HEK293T (cell line): ENCODE measurements around the gene BBS9.

ENCODE experiments used
- CTCF ChIA-PET: fragments of 350-600 bp; formaldehyde crosslinking; extraction: SDS; loops from one replicate; lab custom pipeline; 2021; ENCODE audit warnings: antibody characterized with exemption, inconsistent platforms; lab: Yijun Ruan, JAX
- POLR2A ChIA-PET: fragments of 350-600 bp; formaldehyde crosslinking; extraction: SDS; loops from one replicate; lab custom pipeline; 2020; ENCODE audit warnings: antibody characterized with exemption, inconsistent platforms; lab: Yijun Ruan, JAX
- DNase-seq: peaks from one replicate; pipeline ENCODE4 v3.0.0; 2012; ENCODE audit warnings: mixed read lengths; ENCODE audit errors: extremely low spot score
- ARNT ChIP-seq: fragments of 450-650 bp; IDR thresholded peaks from 2 replicates; pipeline ENCODE4 v1.6.1; 2017; ENCODE audit warnings: mild to moderate bottlenecking
- BHLHE40 ChIP-seq: fragments of 450-650 bp; IDR thresholded peaks from 2 replicates; pipeline ENCODE4 v1.6.1; 2016; ENCODE audit warnings: mild to moderate bottlenecking, moderate library complexity, borderline replicate concordance
- CTBP1 ChIP-seq: fragments of 450-650 bp; IDR thresholded peaks from 2 replicates; pipeline ENCODE4 v1.6.1; 2016; ENCODE audit warnings: borderline replicate concordance
- ELF4 ChIP-seq: fragments of 450-650 bp; IDR thresholded peaks from 2 replicates; pipeline ENCODE4 v1.6.1; 2017; ENCODE audit warnings: antibody characterized with exemption
- FOXA1 ChIP-seq: fragments of 450-650 bp; IDR thresholded peaks from 2 replicates; pipeline ENCODE4 v1.6.1; 2016; ENCODE audit warnings: mild to moderate bottlenecking
- FOXK2 ChIP-seq: fragments of 450-650 bp; IDR thresholded peaks from 2 replicates; pipeline ENCODE4 v1.6.1; 2016; ENCODE audit warnings: mild to moderate bottlenecking
- FOXM1 ChIP-seq: fragments of 450-650 bp; IDR thresholded peaks from 2 replicates; pipeline ENCODE4 v1.6.1; 2017; ENCODE audit warnings: mild to moderate bottlenecking, borderline replicate concordance
- HDGF ChIP-seq: fragments of 450-650 bp; IDR thresholded peaks from 2 replicates; pipeline ENCODE4 v1.6.1; 2017; ENCODE audit warnings: antibody characterized with exemption, borderline replicate concordance
- L3MBTL2 ChIP-seq: fragments of 450-650 bp; conservative IDR thresholded peaks from 2 replicates; pipeline ENCODE4 v1.6.1; 2016; ENCODE audit warnings: mild to moderate bottlenecking
- LEF1 ChIP-seq: fragments of 450-650 bp; IDR thresholded peaks from 2 replicates; pipeline ENCODE4 v1.6.1; 2017; ENCODE audit warnings: mild to moderate bottlenecking, borderline replicate concordance
- NFRKB ChIP-seq: fragments of 450-650 bp; IDR thresholded peaks from 2 replicates; pipeline ENCODE4 v1.6.1; 2016; ENCODE audit warnings: mild to moderate bottlenecking, moderate library complexity
- SP1 ChIP-seq: fragments of 450-650 bp; IDR thresholded peaks from 2 replicates; pipeline ENCODE4 v1.6.1; 2017
- SUZ12 ChIP-seq: fragments of 450-650 bp; IDR thresholded peaks from 2 replicates; pipeline ENCODE4 v1.6.1; 2016; ENCODE audit warnings: mild to moderate bottlenecking
- TARDBP ChIP-seq: fragments of 450-650 bp; IDR thresholded peaks from 2 replicates; pipeline ENCODE4 v1.6.1; 2016
- ZNF384 ChIP-seq: fragments of 450-650 bp; IDR thresholded peaks from 2 replicates; pipeline ENCODE4 v1.6.1; 2016
- TF ChIP-seq, protein P1 (sequence below): fragments of 450-650 bp; IDR thresholded peaks from 2 replicates; pipeline ENCODE4 v1.6.1; 2016

BBS9 gene

DNA sequence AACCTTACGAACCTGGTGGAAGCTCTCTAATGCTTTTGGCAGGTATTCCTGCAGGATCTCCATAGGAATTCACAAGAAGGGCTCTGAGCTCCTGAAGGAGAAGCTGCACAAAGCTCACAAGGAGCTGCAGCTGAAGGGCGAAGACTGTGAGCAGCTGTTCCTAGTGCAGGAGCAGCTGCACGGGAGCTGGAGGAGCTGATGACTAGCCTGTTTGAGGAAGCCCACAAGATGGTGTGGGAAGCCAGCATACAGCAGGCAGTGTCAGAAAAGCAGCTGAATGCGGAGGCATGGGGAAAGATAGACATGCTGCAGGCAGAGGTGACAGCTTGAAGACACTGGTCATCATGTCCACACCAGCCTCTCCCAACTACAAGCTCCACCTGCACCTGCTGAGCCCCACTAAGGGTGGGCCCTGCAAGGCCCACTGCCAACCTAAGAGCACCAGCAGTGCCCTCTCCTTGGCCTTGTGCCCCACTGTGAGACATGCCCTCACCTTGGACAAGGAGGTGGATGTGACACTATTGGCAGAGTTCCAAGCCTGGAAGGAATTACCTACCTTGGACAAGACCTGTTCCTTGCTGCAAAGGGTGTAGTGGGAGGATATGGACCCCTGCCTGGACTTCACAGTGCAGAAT is 250.6 kb downstream of the BBS9 start:
- DNase-seq = no peak
- TF ChIP-seq SUZ12 (no peak), ZNF384 (no peak), TARDBP (no peak)
- CTCF ChIA-PET = no interaction called here
- POLR2A ChIA-PET = interaction anchor here (0.5 kb wide), 1 partner anchor 131 kb away, joined by 4 read pairs; no protein-coding TSS in a partner anchor

DNA sequence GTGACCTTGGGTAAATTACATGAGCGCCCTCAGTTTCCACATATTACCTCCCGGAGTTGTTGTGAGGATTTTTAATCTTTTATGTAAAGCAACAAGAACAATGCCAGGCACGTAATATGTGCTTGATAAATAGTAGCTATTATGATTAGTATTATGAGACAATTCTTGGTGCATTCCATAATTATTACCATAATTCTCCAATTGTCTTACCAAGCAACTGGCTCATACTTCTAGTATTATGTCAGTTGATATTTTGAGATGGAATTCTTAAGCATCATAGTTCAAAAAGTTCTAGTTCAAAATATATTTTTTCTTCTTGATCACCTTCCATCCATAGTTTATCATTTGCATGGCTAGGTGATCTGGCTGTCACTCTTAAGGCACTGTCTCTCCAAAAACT is 259.0 kb downstream of the BBS9 start:
- ChIA-PET POLR2A (no interaction called here), CTCF (interaction anchor here (0.6 kb wide), 1 partner anchor 53 kb away, joined by 4 read pairs; no protein-coding TSS in a partner anchor)
- DNase-seq = no peak
- TF ChIP-seq FOXA1 (no peak), SUZ12 (no peak)

DNA sequence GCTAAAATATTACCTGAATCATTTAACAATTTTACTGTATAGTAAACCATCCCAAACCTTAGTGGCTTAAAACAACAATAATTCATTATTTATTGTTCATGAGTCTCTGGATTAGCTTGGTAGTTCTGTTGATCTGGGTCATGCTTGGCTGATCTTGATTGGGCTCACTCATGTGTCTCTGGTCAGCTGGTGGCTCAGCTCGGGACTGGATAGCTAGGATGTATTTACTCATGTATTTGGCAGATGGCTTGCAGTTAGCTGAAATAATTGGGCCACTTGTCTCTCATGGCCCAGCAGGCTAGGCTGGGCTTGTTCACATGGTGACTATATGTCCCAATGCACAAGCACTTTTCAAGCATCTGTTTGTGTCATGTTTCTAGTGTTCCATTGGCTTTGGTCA is 262.8 kb downstream of the BBS9 start:
- ChIA-PET CTCF (no interaction called here), POLR2A (no interaction called here)
- no peak for TF ChIP-seq TARDBP
- TF ChIP-seq, protein P1, sequence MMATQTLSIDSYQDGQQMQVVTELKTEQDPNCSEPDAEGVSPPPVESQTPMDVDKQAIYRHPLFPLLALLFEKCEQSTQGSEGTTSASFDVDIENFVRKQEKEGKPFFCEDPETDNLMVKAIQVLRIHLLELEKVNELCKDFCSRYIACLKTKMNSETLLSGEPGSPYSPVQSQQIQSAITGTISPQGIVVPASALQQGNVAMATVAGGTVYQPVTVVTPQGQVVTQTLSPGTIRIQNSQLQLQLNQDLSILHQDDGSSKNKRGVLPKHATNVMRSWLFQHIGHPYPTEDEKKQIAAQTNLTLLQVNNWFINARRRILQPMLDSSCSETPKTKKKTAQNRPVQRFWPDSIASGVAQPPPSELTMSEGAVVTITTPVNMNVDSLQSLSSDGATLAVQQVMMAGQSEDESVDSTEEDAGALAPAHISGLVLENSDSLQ = no peak
- TF ChIP-seq HDGF = no peak
- DNase-seq = no peak

DNA sequence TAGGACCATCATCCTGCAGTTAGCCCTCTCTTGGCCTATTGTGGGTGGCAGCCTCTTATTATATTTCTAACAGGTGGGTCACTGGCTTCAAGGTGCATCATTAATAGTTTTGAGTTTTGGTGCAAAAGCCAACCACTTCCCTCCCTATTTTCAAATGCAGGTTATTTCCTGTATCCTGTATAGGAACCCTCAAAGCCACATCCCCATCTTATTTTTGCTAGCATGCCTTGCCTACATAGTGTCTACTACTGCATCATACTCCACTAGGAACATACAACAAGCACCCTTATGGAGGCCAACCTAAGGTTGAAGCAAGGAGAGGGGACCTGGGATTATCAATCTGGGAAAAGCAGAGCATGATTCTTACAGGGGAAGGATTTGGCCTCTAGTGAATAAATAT is 264.4 kb downstream of the BBS9 start:
- TF ChIP-seq ZNF384 (no peak), CTBP1 (no peak), NFRKB (no peak), BHLHE40 (no peak), HDGF (no peak)
- POLR2A ChIA-PET = no interaction called here
- CTCF ChIA-PET = no interaction called here
- no peak for DNase-seq

DNA sequence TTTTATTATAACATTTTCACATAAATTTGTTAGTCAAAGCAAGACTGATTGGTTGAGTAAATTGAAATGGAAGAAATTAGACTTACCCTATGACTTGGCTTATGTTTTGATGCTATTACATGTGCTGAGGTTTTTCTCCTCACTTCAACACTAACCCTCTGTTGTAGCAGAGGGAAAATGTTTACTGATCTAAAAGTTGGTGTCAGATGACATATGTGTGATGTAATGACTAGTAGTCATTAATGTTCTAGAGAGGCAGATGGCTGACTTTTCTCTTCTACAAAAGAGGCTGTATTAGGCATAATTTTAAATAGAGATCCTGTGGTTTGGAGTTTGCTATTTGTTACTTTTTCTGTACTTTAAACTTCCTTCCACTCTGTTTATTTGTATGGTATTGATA is 266.0 kb downstream of the BBS9 start:
- DNase-seq = no peak
- TF ChIP-seq ELF4 = no peak
- TF ChIP-seq BHLHE40 = no peak
- no peak for TF ChIP-seq HDGF
- TF ChIP-seq TARDBP = no peak
- no peak for TF ChIP-seq L3MBTL2
- TF ChIP-seq SP1 = no peak
- TF ChIP-seq SUZ12 = no peak
- TF ChIP-seq FOXK2 = no peak
- TF ChIP-seq FOXM1 = no peak
- TF ChIP-seq CTBP1 = no peak
- TF ChIP-seq ZNF384 = no peak
- TF ChIP-seq, protein P1 = no peak
- TF ChIP-seq FOXA1 = no peak
- TF ChIP-seq ARNT = no peak
- no peak for TF ChIP-seq LEF1
- TF ChIP-seq NFRKB = no peak
- CTCF ChIA-PET = no interaction called here
- POLR2A ChIA-PET = no interaction called here

DNA sequence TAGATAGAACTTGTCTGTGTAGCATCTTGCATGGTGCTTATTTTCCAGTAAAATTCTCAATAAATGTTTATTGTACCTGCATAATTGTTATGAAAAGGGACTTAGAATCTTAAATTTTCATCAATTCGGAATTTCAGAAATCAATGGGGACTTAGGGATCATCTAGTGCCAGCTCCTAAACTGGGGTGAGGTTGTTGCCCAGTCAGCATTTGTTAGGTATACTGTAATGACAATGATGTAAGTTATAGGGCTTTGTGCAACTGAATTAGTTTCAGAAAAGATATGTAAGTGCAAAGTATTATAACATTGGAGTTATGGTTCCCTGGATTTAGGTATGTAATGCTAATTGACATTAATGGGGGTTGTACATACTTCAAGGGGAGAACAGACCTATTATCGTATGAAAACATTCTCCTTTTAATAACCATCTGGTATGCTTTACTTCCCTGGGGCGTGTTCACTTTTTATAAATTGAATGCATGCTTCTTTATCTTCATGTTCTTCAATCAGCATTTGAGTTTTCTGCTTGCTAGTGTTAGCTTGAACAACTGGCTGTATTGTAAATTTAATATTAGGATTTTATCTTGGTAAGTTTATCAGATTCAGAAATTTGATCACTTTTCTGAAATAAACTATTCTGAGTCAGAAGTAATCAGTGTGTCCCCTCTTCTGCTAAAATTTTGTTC is 270.3 kb downstream of the BBS9 start:
- CTCF ChIA-PET = no interaction called here
- no peak for TF ChIP-seq BHLHE40
- no peak for TF ChIP-seq LEF1
- TF ChIP-seq FOXA1 = no peak
- no peak for TF ChIP-seq SUZ12
- no peak for TF ChIP-seq L3MBTL2
- TF ChIP-seq ARNT = no peak
- no peak for TF ChIP-seq ZNF384
- TF ChIP-seq CTBP1 = no peak
- no peak for TF ChIP-seq SP1
- no peak for TF ChIP-seq TARDBP
- no peak for TF ChIP-seq HDGF
- TF ChIP-seq, protein P1 = no peak
- TF ChIP-seq NFRKB = no peak
- POLR2A ChIA-PET = no interaction called here
- DNase-seq = no peak

DNA sequence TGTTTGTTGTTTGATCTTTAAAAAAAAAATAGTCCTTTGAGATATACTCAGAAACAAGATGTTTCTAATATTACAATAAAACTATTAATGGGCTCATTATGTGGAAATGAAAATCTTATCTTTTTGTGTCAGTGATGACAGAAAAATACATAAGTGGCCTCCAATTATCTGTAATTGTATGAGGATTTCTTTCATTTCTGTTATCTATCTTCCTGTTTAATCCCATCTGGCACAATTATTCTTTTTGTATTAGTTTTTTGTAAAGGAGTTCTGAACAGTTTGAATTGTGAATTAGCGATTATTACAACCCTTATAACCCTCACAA is 270.8 kb downstream of the BBS9 start:
- ChIA-PET POLR2A (no interaction called here), CTCF (no interaction called here)
- TF ChIP-seq NFRKB (no peak), HDGF (no peak), ARNT (no peak), ELF4 (no peak), FOXM1 (no peak)
- no peak for DNase-seq
